ENCODE data around the gene GNPTAB. TPM values are rescaled to one million over a fixed set of nuclear protein-coding genes. Genes with fewer than 3 reads are reported as not detected.

Gene GNPTAB
- total and polyA plus RNA-seq, 2 of the 8 experiments (the other 6 are each of a cell fraction or from before 2014, with no cell fraction given) = 21.5 to 51.3 TPM

DNA sequence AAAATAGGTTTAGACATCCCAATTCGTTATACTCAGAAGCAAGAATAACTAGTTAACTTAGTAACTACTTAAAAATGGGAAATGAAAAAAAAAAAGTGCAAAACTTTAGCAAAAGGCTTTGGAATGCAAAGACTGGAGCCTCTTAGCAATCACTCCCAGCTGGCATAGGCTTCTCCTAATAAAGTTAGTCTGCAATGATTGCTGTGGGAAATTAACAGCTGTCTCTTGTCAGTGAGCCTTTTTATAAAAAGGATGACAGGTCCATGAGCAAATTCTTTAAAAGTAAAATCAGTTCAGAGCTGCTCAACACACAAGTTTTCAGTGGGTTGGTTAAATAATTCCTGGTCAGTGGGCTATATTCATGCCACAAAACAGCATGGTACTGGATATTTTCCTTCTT lies 84.1 kb downstream of the GNPTAB start:
- Histone ChIP-seq H4K5ac (ENCODE audit: insufficient read length, low read depth, low read length) (no peak overlapping the region), H3K79me2 (ENCODE audit: control insufficient read depth in 1 of 2, insufficient read depth in 2 of 2, low read length in 2 of 2) (no peaks in the 10 kb centered on the region), H3K4me1 (replicated peaks in 1 of 4; ENCODE audit: control insufficient read depth in 3 of 4, insufficient read depth in 4 of 4, low read length in 3 of 4) (peaks cover 0 to 3% (median 3%) of the 10 kb centered on the region in 4 experiments; a peak in 3 of 7 replicates), H3K27me3 (replicated peaks in 1 of 4; ENCODE audit: control insufficient read depth in 3 of 4, extremely low read depth in 1 of 4, insufficient read depth in 3 of 4, low read length in 3 of 4) (no peaks in the 10 kb centered on the region), H2BK20ac (ENCODE audit: low read length) (no peak overlapping the region), H3K18ac (ENCODE audit: extremely low read depth, low read length) (no peak overlapping the region), H3K79me1 (ENCODE audit: low read depth, low read length) (0 out of 2 replicates have a peak, but pooled peaks cover 3% of the 10 kb centered on the region), H3K23ac (ENCODE audit: insufficient read length) (no peak overlapping the region), H3K36me3 (ENCODE audit: control insufficient read depth in 2 of 4, insufficient read depth in 4 of 4, low read length in 3 of 4) (peaks cover 9 to 46% (median 28%) of the 10 kb centered on the region in 4 experiments; a peak in 7 of 8 replicates), H3K4me2 (ENCODE audit: insufficient read depth in 1 of 2, low read depth in 2 of 2, low read length in 2 of 2) (no peak overlapping the region), H3K9ac (replicated peaks in 1 of 4; ENCODE audit: extremely low read depth in 1 of 4, low read depth in 3 of 4, low read length in 3 of 4) (no peak overlapping the region), H3K4ac (replicated peaks; ENCODE audit: insufficient read length, low read depth, low read length) (no peak overlapping the region), H2BK120ac (replicated peaks; ENCODE audit: low read depth, low read length) (no peak overlapping the region), H4K20me1 (replicated peaks in 1 of 2; ENCODE audit: control insufficient read depth in 1 of 2, insufficient read depth in 2 of 2, low read length in 2 of 2) (no peaks in the 10 kb centered on the region), H3K14ac (ENCODE audit: insufficient read length) (no peak overlapping the region), H3K23me2 (ENCODE audit: low read depth, low read length) (no peaks in the 10 kb centered on the region), H2BK5ac (ENCODE audit: low read depth, low read length) (no peak overlapping the region), H3K4me3 (ENCODE audit: extremely low read depth in 1 of 4, insufficient read depth in 2 of 4, low read depth in 3 of 4, low read length in 4 of 4) (no peak overlapping the region), H3K9me3 (ENCODE audit: insufficient read depth in 2 of 2, low read depth in 1 of 2, low read length in 1 of 2) (no peaks in the 10 kb centered on the region), H4K8ac (ENCODE audit: extremely low read depth, insufficient read depth, low read length) (no peak overlapping the region), H2AFZ (ENCODE audit: low read length) (no peak overlapping the region), H3K56ac (replicated peaks; ENCODE audit: insufficient read length, low read depth, low read length) (no peak overlapping the region), H4K91ac (replicated peaks; ENCODE audit: insufficient read length, low read length) (no peak overlapping the region), H2BK12ac (ENCODE audit: low read depth, low read length) (no peak overlapping the region), H3K27ac (ENCODE audit: low read depth, low read length) (no peak overlapping the region), H2BK15ac (ENCODE audit: low read length) (no peak overlapping the region), H2AK5ac (ENCODE audit: low read depth, low read length) (no peak overlapping the region)
- 71% methylated on average over 1 of the region's 1 CpG; no CpG with 5 or more reads in 1 of the 2 experiments for WGBS, 2 experiments (ENCODE audit: extremely low coverage in 1 of 2, insufficient coverage in 1 of 2, insufficient read length in 1 of 2, insufficient replicate concordance in 2 of 2, low coverage in 1 of 2, low lambda C conversion rate in 2 of 2, missing lambda C conversion rate in 1 of 2)
- ChIA-PET POLR2A (ENCODE audit: partially characterized antibody) (interaction anchor here (0.7 to 1.2 kb wide), 2 partner anchors 11 to 13 kb away, joined by 3 read pairs; no protein-coding TSS in a partner anchor), CTCF (ENCODE audit: partially characterized antibody) (interaction anchor here (0.6 to 2.2 kb wide), 6 partner anchors 10 to 84 kb away, joined by 3 to 6 read pairs (median 4); partner anchors contain the start of gene GNPTAB)
- no peak for DNase-seq (ENCODE audit: low read depth in 1 of 2, low spot score in 2 of 2)
- FAIRE-seq = no peak
- TF ChIP-seq E2F6 (IDR thresholded peaks at IDR 0.05) = no peak
- TF ChIP-seq SAP30 (IDR thresholded peaks at IDR 0.05; ENCODE audit: insufficient read depth, insufficient replicate concordance, low read length) = no peak
- TF ChIP-seq ATF2 (IDR thresholded peaks at IDR 0.05; ENCODE audit: low read length) = no peak
- TF ChIP-seq CTCF (IDR thresholded peaks at IDR 0.05; ENCODE audit: control extremely low read depth in 1 of 3, insufficient read depth in 1 of 3, low read depth in 1 of 3, low read length in 3 of 3) = no peak
- no peak for TF ChIP-seq JUND (IDR thresholded peaks at IDR 0.05; ENCODE audit: low read length)
- no peak for TF ChIP-seq RBBP5 (IDR thresholded peaks at IDR 0.05; ENCODE audit: borderline replicate concordance, low read depth, low read length)
- TF ChIP-seq CBX5 (IDR thresholded peaks at IDR 0.05; ENCODE audit: low read depth, low read length) = no peak
- no peak for TF ChIP-seq NRF1 (IDR thresholded peaks at IDR 0.05; ENCODE audit: low read depth, low read length)
